Epithelial cell of esophagus (primary cell): ENCODE measurements around the gene NCEH1.

Experiments used
- DNase-seq: peaks from one replicate; pipeline ENCODE4 v3.0.0; 2010; ENCODE audit warnings: low read depth
- H3K4me3 ChIP-seq: 2 replicates; pipeline ENCODE4 v1.5.1; 2011; ENCODE audit warnings: mild to moderate bottlenecking, low read length, control low read depth
- CTCF ChIP-seq: IDR thresholded peaks from 2 replicates; pipeline ENCODE4 v1.5.1; 2011; ENCODE audit warnings: low read depth, mild to moderate bottlenecking, low read length, control low read depth, inconsistent platforms; ENCODE audit not compliant: insufficient read depth; ENCODE audit errors: missing control alignments

NCEH1 gene

GRCh38 chr3:172643506-172644179 is 67.2 kb downstream of the NCEH1 start:
- DNase-seq: no peak
- H3K4me3 ChIP-seq: no peak overlapping the region
- TF ChIP-seq CTCF: no peak

GRCh38 chr3:172641291-172641690 is 69.6 kb downstream of the NCEH1 start:
- no peak overlapping the region for H3K4me3 ChIP-seq
- no peak for TF ChIP-seq CTCF
- no peak for DNase-seq

GRCh38 chr3:172640751-172641150 is 70.1 kb downstream of the NCEH1 start:
- DNase-seq: no peak
- H3K4me3 ChIP-seq: no peak overlapping the region
- no peak for TF ChIP-seq CTCF

- H3K4me3 ChIP-seq: no peak overlapping the region
- no peak for TF ChIP-seq CTCF
- DNase-seq: peak; percentile 89
These were observed 75.3 kb downstream of the NCEH1 start for GRCh38 chr3:172635588-172635987.

GRCh38 chr3:172634948-172635347 is 75.9 kb downstream of the NCEH1 start:
- DNase-seq: no peak
- H3K4me3 ChIP-seq: no peak overlapping the region
- TF ChIP-seq CTCF: no peak

- no peak for TF ChIP-seq CTCF
- no peak overlapping the region for H3K4me3 ChIP-seq
- DNase-seq: no peak
These were observed 80.6 kb downstream of the NCEH1 start for GRCh38 chr3:172630316-172630715.

GRCh38 chr3:172629470-172629869 is 81.4 kb downstream of the NCEH1 start:
- peak; percentile 41 for DNase-seq
- H3K4me3 ChIP-seq: no peak overlapping the region
- no peak for TF ChIP-seq CTCF
